ENCODE results near the gene RUVBL2.
"Not testable (repeated sequence)": the region's sequence is repeated elsewhere in the genome, so short reads cannot be mapped to it uniquely, and the experiment has no call there.

The RUVBL2 gene

GRCh38 chr19:49056101-49056901, 62.6 kb downstream of the RUVBL2 start (continued):
- peak; percentile 98 for TF ChIP-seq KLF10 (tag by site-specific recombination; IDR thresholded peaks at IDR 0.05)
- no peak for TF ChIP-seq ZNF792 (tag by site-specific recombination; IDR thresholded peaks at IDR 0.05)

GRCh38 chr19:49056902-49057596, 63.4 kb downstream of the RUVBL2 start:
- not testable (repeated sequence) for H3K4me1 ChIP-seq (ENCODE audit: control insufficient read depth, insufficient read depth, low read length); H3K27ac ChIP-seq (ENCODE audit: extremely low read depth, low read depth, low read length); H3K9me3 ChIP-seq (ENCODE audit: control insufficient read depth, insufficient read depth, low read depth, low read length); H3K36me3 ChIP-seq (ENCODE audit: control insufficient read depth in 2 of 2, insufficient read depth in 1 of 2, low read length in 2 of 2)
- ChIA-PET POLR2A (interaction anchor here (1.2 to 1.6 kb wide), 3 partner anchors 8 to 64 kb away, joined by 3 to 9 read pairs (median 8); partner anchors contain the start of genes GYS1, NTF4 and RUVBL2), CTCF (interaction anchor here (0.6 to 2.2 kb wide), 5 partner anchors 17 to 57 kb away, joined by 3 to 17 read pairs (median 4); no protein-coding TSS in a partner anchor)
- H3K4me3 ChIP-seq (ENCODE audit: low read depth, low read length): peak overlapping the region; percentile 44; the same call in 1 of the 2 replicates

GRCh38 chr19:49057636-49058234, 64.0 kb downstream of the RUVBL2 start, which contains the start of gene CGB7:
Gene CGB7 (minus strand): TSS chr19:49057749. CDS start chr19:49055375, 2,374 bp downstream.
- CTCF ChIA-PET: interaction anchor here (0.6 to 2.2 kb wide), 3 partner anchors 17 to 65 kb away, joined by 3 to 17 read pairs (median 11); partner anchors contain the start of genes GYS1 and RUVBL2
- Histone ChIP-seq H3K9me3 (ENCODE audit: control insufficient read depth, insufficient read depth, low read depth, low read length) (no peaks in the 10 kb centered on the region), H3K36me3 (ENCODE audit: control insufficient read depth in 2 of 2, insufficient read depth in 1 of 2, low read length in 2 of 2) (no peaks in the 10 kb centered on the region), H3K4me3 (ENCODE audit: low read depth, low read length) (peak within 1 kb of the TSS; percentile 44), H3K4me1 (ENCODE audit: control insufficient read depth, insufficient read depth, low read length) (no peaks in the 10 kb centered on the region; the same call in 1 of the 2 replicates), H3K27ac (ENCODE audit: extremely low read depth, low read depth, low read length) (no peak within 1 kb of the TSS)
- POLR2A ChIA-PET: interaction anchor here (1.6 kb wide), 1 partner anchor 16 kb away, joined by 3 read pairs; no protein-coding TSS in a partner anchor
- TF ChIP-seq ZBTB49 (tag by site-specific recombination; IDR thresholded peaks at IDR 0.05; ENCODE audit: low read depth) (no peak), ZNF449 (tag by site-specific recombination; IDR thresholded peaks at IDR 0.05) (no peak), ZNF510 (tag by site-specific recombination; IDR thresholded peaks at IDR 0.05; ENCODE audit: insufficient replicate concordance) (no peak), ZNF426 (tag by site-specific recombination; IDR thresholded peaks at IDR 0.05) (no peak), ZNF610 (tag by site-specific recombination; IDR thresholded peaks at IDR 0.05; ENCODE audit: borderline replicate concordance) (no peak), ZNF138 (tag by site-specific recombination; IDR thresholded peaks at IDR 0.05; ENCODE audit: borderline replicate concordance) (no peak), ZNF169 (tag by site-specific recombination; IDR thresholded peaks at IDR 0.05) (no peak), ZNF623 (tag by site-specific recombination; IDR thresholded peaks at IDR 0.05) (no peak), ZBTB1 (tag by site-specific recombination; IDR thresholded peaks at IDR 0.05) (no peak), ZNF660 (tag by site-specific recombination; IDR thresholded peaks at IDR 0.05) (no peak), ZNF518A (tag by site-specific recombination; conservative IDR thresholded peaks at IDR 0.05; ENCODE audit: low read depth) (no peak), ZNF747 (tag by site-specific recombination; IDR thresholded peaks at IDR 0.05) (no peak), ZNF10 (tag by site-specific recombination; IDR thresholded peaks at IDR 0.05) (no peak), ZNF211 (tag by site-specific recombination; IDR thresholded peaks at IDR 0.05; ENCODE audit: low read depth) (no peak), ZNF335 (tag by site-specific recombination; conservative IDR thresholded peaks at IDR 0.05) (no peak), ZNF132 (tag by site-specific recombination; IDR thresholded peaks at IDR 0.05; ENCODE audit: borderline replicate concordance) (no peak), ZNF155 (tag by site-specific recombination; IDR thresholded peaks at IDR 0.05) (no peak), ZIC2 (tag by site-specific recombination; IDR thresholded peaks at IDR 0.05) (no peak), ZNF544 (tag by site-specific recombination; IDR thresholded peaks at IDR 0.05) (no peak), ZNF792 (tag by site-specific recombination; IDR thresholded peaks at IDR 0.05) (no peak)
